Right lobe of liver (tissue), 6 donors: ENCODE data around the gene SGSM2. TPM values are rescaled to one million over a fixed set of nuclear protein-coding genes. Genes with fewer than 3 reads are reported as not detected.

Experiments used
- ATAC-seq, 4 donors: fragments of 200-7000 bp; cut with Tn5 transposase; one replicate each; pipeline ENCODE4 v1.9.1; 2020; ENCODE audit warnings: mild to moderate bottlenecking in 4 of 4, moderate library complexity in 4 of 4
- DNase-seq, 3 donors: peaks; one replicate each; pipeline ENCODE4 v3.0.0-alpha.2; 2020
- H3K27ac ChIP-seq, 3 donors: fragments of 200-600 bp; one replicate each; pipeline ENCODE4 v1.8.0; 2022
- H3K27me3 ChIP-seq, 2 donors: fragments of 200-600 bp; one replicate each; pipeline ENCODE4 v1.8.0; 2022
- H3K36me3 ChIP-seq, 4 donors: fragments of 200-600 bp; sonication (generic) in 1 of 4; one replicate each; pipeline versions ENCODE4 v1.5.1 to v1.8.0; 2017 to 2022; ENCODE audit warnings: control low read depth in 1 of 4
- H3K4me1 ChIP-seq, 4 donors: fragments of 200-600 bp; sonication (generic) in 1 of 4; one replicate each; pipeline versions ENCODE4 v1.5.1 to v1.8.0; 2017 to 2022; ENCODE audit warnings: control low read depth in 1 of 4
- H3K4me3 ChIP-seq, 3 donors: fragments of 200-600 bp; one replicate each; pipeline ENCODE4 v1.8.0; 2022
- H3K9me3 ChIP-seq, 4 donors: fragments of 200-600 bp; sonication (generic) in 1 of 4; one replicate each; pipeline versions ENCODE4 v1.5.1 to v1.8.0; 2017 to 2022; ENCODE audit warnings: control low read depth in 1 of 4
- POLR2A ChIP-seq: fragments of 450-650 bp; IDR thresholded peaks from one replicate; pipeline ENCODE4 v1.6.1; 2017; ENCODE audit warnings: antibody characterized with exemption, mild to moderate bottlenecking
- WGBS: methylation state at CpG from one replicate; pipeline ENCODE4 v1.1.6; 2018; ENCODE audit warnings: low coverage, low lambda C conversion rate; ENCODE audit not compliant: insufficient coverage; ENCODE audit errors: missing lambda C conversion rate; 5-methylcytosine and 5-hydroxymethylcytosine counted together
- intact Hi-C, 2 donors: fragments of 100-400 bp; cut with DNase I; formaldehyde crosslinking; loops; one replicate each; pipeline versions ENCODE4 v1.11.2 to v1.14.1; 2022
- small RNA-seq, 2 experiments: library from RNA; depleted of rRNA; stranded (forward); fragments of <200 nt; gene quantifications; one replicate each; pipeline ENCODE3, GENCODE V24; 2016
- total RNA-seq, 6 experiments: library from RNA; depleted of rRNA in 2 of 6; stranded (reverse); fragments of >200 nt in 2 of 6; fragmentation: NEBNext Ultra II Directional in 3 of 6; extraction: Animal tissue kit (Norgen Biotek cat#: 25700) in 3 of 6; gene quantifications; one replicate each; pipeline versions ENCODE4 v1.1.0 to v1.2.4, GENCODE V29; 2016 to 2023
- TF ChIP-seq, protein P1 (sequence below), 4 donors: fragments of 200-600 bp in 3 of 4; fragments of 450-650 bp in 1 of 4; IDR thresholded peaks; one replicate each; pipeline versions ENCODE4 v1.5.1 to v1.8.0; 2016 to 2022; ENCODE audit warnings: antibody characterized with exemption in 4 of 4, mild to moderate bottlenecking in 2 of 4
- donor health status: DM: no; HTN: yes; CAD: no.
- donor health status: DM: no; HTN: no; CAD: no.
- donor health status: DM: no; HTN: no; CAD: no.
- donor health status: DM: no; HTN: yes; CAD: no.
- donor health status: DM: no; HTN: yes; CAD: no.

SGSM2 gene
- total RNA-seq, 6 experiments from 2014 or later = 6.0 to 17.2 (median 13.2) TPM

GRCh38 chr17:2427910-2428309 is 90.6 kb downstream of the SGSM2 start:
- TF ChIP-seq POLR2A = no peak
- TF ChIP-seq, protein P1, sequence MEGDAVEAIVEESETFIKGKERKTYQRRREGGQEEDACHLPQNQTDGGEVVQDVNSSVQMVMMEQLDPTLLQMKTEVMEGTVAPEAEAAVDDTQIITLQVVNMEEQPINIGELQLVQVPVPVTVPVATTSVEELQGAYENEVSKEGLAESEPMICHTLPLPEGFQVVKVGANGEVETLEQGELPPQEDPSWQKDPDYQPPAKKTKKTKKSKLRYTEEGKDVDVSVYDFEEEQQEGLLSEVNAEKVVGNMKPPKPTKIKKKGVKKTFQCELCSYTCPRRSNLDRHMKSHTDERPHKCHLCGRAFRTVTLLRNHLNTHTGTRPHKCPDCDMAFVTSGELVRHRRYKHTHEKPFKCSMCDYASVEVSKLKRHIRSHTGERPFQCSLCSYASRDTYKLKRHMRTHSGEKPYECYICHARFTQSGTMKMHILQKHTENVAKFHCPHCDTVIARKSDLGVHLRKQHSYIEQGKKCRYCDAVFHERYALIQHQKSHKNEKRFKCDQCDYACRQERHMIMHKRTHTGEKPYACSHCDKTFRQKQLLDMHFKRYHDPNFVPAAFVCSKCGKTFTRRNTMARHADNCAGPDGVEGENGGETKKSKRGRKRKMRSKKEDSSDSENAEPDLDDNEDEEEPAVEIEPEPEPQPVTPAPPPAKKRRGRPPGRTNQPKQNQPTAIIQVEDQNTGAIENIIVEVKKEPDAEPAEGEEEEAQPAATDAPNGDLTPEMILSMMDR (IDR thresholded peaks at IDR 0.05) = no peak
- Histone ChIP-seq H3K4me1 (no peaks in the 10 kb centered on the region), H3K27me3 (no peaks in the 10 kb centered on the region), H3K27ac (no peak overlapping the region), H3K9me3 (no peaks in the 10 kb centered on the region), H3K4me3 (no peak overlapping the region), H3K36me3 (peaks cover 0 to 2% (median 0%) of the 10 kb centered on the region in 4 donors)
- no peak for ATAC-seq
- no peak for DNase-seq
- 100% methylated on average over 1 of the region's 1 CpG for WGBS
- intact Hi-C loops = no loop called here

Small RNA genes lying within 50 kb of the gene (small RNA-seq; reads per million reads assigned to genes)
- gene AC006435.3 (0 reads per million in 2 experiments), gene AC006435.4 (0 reads per million in 2 experiments), gene SNORD91A (6,488 to 7,046 reads per million in 2 experiments), gene SNORD91B (456 to 594 reads per million in 2 experiments)

Other genes with a start within 250 kb of the SGSM2 start
- gene SMG6, start 33.7 kb upstream of the SGSM2 start, total RNA-seq = 10 to 100 TPM in 1 of 6 experiments, 1 to 10 TPM in 5; 7.4 to 10.4 (median 8.9) TPM
- gene SRR, start 33.6 kb upstream of the SGSM2 start, total RNA-seq = 10 to 100 TPM in 1 of 6 experiments, 1 to 10 TPM in 5; 2.7 to 10.9 (median 5.9) TPM
- gene TSR1, start 1.0 kb upstream of the SGSM2 start, total RNA-seq = 10 to 100 TPM in 5 of 6 experiments, 1 to 10 TPM in 1; 9.7 to 26.2 (median 13.1) TPM
- 10 to 100 TPM in 2 of 6 experiments, 1 to 10 TPM in 4; 3.3 to 12.6 (median 7.0) TPM for gene MNT, start 63.6 kb downstream of the SGSM2 start, total RNA-seq
- gene METTL16, start 174.4 kb downstream of the SGSM2 start, total RNA-seq = 10 to 100 TPM in 1 of 6 experiments, 1 to 10 TPM in 5; 8.4 to 12.1 (median 9.3) TPM